Epidermal melanocyte (primary cell): ENCODE data around the gene PHF12.
"Not testable (repeated sequence)": the region's sequence is repeated elsewhere in the genome, so short reads cannot be mapped to it uniquely, and the experiment has no call there.

Experiments
- DNase-seq: peaks from one replicate; pipeline ENCODE4 v3.0.0; 2011; ENCODE audit warnings: low spot score; ENCODE audit not compliant: insufficient read length

PHF12 gene

DNA sequence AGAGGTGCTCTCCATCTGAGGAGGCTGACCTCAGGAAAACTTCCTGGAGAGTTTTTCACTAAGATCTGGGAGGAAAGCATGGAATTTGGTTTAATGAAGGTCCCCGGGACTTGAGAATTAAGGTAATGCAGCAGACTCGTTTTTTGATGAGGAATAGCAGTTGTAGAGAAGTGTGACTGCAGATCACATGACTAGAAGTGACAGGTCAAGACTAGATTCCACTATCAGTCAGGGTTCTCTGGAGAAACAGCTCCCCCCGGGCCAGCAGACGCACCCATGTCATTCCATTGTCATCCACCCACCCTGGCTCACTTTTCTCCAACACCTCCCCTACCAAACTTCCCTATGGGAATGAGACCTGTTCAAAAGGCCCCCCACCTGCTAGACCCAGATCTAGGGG lies 46.5 kb downstream of the PHF12 start:
- DNase-seq, result no peak

DNA sequence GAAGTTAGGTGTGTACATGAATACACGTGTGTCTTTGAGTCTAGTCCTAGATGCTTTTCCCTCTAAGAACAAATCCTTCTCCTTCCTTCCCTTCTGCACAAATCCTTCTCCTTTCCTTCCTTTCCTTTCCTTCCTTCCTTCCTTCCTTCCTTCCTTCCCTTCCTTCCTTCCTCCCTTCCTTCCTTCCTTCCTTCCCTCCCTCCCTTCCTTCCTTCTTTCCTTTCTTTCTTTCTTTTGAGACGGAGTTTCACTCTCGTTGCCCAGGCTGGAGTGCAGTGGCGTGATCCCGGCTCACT lies 47.8 kb downstream of the PHF12 start:
- DNase-seq, result not testable (repeated sequence)

- peak; percentile 71 for DNase-seq
Measured at GRCh38 chr17:28902819-28903545, 48.3 kb downstream of the PHF12 start, which contains the start of gene DHRS13. Gene DHRS13 (minus strand): TSS chr17:28903079. CDS start chr17:28902944, 135 bp downstream.

DNA sequence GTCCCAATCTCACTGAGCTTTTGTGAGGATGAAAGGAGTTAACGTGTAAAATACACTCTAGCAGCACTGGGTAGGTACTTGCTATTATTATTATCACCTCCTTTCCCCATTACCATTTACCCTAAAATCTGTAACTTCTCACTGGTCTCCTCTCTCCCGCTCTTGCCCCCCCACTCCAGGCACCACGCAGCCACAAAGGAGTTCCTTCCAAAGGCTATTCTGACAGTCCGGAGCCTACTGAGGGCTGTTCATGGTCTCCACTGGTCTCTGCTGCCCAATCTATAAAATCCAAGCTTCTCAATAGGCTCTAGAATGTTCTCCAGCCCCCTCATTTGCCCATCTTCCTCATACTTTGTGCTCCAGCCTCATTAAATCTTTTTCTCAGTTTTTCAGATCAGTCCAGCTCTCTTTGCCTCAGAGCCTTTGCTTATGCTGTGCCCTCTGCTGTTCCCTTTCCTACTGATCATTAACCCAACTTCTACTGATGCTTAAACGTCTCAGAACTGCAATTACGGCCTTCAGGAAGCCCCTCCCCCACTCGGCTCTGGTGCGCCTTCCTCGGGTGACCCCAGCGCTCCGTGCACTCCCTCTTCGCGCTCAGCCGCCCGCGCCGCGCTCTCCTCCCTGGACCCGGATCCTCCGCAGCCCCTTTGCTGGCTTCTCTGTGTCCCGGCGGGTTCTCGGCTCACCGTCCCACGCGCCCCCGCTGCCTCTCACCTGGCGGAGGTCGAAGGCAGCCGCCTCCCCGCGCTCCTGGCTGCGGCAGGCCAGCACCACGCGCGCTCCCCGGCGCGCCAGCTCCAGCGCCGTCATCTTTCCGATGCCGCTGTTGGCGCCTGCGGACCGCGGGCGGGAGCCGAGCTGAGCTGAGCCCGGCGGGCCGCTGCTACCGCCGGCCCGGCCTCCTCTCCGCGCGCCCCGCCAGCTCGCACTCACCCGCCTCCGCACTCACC lies 49.2 kb downstream of the PHF12 start:
- DNase-seq, result no peak

GRCh38 chr17:28900986-28901726 lies 50.2 kb downstream of the PHF12 start:
- DNase-seq, result no peak

DNA sequence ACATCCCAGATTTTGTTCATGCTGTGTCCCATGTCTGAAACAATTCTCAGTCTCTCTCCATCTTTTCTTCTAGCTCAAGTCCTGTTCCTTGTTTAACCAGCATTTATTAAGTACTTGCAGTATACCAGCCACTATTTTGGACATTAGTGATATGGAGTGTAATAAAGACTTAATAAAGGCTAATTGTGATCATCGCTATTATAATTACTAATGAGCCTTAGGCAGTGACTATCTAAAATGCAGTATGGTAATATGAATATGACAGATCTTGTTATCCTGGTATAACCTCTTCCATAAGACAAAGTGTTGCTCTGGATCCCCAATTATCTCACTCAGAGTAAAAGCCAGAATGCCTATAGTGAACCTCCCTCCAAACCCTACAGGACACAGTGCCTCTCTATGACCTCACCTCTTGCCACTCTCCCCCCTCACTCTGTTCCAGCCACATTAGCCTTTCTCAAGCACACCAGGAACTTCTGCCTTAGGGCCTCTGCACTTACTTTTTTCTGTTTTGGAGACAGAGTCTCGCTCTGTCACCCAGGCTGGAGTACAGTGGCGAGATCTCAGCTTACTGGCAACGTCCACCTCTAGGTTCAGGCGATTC lies 52.0 kb downstream of the PHF12 start:
- DNase-seq, result no peak

DNA sequence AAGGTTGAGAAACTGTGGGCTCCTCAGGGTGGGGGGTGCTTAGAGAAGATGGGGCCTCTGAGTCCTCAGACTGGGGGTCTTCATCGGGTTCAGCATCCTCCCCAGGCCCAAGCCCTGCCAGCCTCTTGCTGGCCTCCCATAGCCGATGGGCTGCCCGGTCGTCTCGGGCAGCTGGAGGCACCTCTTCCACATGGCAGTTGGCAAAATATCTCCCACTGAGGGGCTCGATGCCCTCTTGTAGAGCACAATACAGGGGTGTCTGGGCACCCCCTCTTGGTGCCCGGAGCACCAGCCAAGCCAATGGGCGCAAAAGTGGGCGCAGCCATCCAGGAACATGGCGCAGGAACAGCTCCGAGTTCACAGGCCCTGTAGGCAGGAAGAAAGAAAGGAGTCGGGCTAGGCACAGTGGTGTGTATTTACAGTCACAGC lies 52.8 kb downstream of the PHF12 start:
- DNase-seq, result no peak

DNA sequence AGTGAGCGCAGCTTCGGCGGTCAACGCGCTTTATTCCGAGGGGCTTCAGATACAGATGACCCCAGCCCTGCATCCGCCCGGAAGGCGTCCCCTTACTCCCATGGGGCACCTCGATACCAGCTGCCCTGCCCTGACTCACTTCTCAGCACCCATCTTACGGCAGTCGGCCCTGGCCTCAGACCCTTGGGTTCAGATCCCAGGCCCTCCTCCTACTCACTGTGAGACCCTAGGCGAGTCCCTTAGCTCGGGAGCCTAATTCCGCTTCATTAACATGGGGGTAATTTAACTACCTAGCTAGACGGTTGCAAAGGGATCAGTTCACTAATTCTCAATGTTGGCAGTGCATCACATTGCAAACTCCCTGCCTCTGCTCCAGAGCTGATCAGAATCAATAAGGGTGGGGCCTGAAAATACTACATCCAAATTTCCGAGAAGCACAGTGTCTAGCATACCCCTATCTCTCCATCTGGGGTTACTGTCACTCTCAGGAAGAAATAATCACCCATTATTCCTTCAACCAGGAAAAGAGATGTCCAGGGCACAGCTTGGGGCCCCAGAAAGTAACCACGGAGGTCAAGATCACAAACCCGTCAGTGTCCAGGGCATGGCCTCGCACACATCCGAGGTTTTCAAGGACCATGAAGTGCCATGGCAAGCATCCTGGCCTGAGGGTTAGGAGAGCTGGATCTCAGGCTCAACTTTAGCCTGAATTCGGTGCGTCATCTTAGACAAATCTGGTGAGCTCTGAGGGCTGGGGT lies 53.4 kb downstream of the PHF12 start:
- no peak for DNase-seq

GRCh38 chr17:28896884-28897768 lies 54.2 kb downstream of the PHF12 start, which contains the start of gene FLOT2:
Gene FLOT2 (minus strand): TSS chr17:28897733. CDS start chr17:28897574, 159 bp downstream.
- DNase-seq, result peak; percentile 39

GRCh38 chr17:28896491-28896883 lies 54.8 kb downstream of the PHF12 start:
- no peak for DNase-seq

GRCh38 chr17:28895794-28896447 lies 55.4 kb downstream of the PHF12 start:
- no peak for DNase-seq

- DNase-seq, result not testable (repeated sequence)
Measured at GRCh38 chr17:28893248-28894183, 57.8 kb downstream of the PHF12 start.

DNA sequence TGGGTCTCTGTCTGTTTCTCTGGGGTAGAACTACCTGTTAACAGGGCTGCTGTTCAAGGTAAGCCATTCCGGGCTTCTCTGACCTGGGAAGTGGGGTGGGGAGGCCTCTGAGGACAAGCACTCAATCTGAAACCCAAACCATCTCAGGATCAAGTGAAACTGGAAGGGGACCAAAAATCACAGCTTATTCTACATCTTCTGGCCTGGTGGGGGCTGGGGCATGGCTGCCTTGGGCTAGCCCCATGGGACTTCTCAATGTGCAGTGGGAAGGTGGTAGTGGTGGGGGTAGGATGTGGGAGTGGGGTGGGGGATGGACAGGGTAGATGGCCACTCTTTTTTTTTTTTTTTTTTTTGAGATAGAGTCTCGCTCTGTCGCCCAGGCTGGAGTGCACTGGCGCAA lies 59.3 kb downstream of the PHF12 start:
- DNase-seq, result no peak

DNA sequence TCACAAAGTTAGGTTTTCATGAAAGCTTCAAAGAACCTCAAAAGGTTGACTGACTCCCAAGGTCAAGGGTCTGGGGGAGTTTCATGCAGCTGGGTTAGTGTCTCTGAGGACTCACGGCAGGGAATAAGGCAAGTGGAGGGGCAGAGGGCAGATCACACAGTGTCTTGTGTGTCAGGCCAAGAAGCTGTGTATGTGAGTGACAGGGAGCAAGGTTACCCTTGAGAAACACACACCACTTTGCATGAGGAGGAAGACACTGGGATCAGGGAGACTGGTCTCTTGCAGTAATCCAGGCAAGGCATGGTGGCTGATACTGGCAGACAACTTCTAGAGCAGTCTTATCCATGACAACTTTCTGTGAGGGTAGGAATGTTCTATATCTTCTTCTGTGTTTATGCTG lies 60.1 kb downstream of the PHF12 start:
- no peak for DNase-seq

- no peak for DNase-seq
Measured at GRCh38 chr17:28889996-28890395, 61.3 kb downstream of the PHF12 start.

GRCh38 chr17:28888832-28889231 lies 62.5 kb downstream of the PHF12 start:
- DNase-seq, result no peak

GRCh38 chr17:28887871-28888471 lies 63.3 kb downstream of the PHF12 start:
- no peak for DNase-seq

DNA sequence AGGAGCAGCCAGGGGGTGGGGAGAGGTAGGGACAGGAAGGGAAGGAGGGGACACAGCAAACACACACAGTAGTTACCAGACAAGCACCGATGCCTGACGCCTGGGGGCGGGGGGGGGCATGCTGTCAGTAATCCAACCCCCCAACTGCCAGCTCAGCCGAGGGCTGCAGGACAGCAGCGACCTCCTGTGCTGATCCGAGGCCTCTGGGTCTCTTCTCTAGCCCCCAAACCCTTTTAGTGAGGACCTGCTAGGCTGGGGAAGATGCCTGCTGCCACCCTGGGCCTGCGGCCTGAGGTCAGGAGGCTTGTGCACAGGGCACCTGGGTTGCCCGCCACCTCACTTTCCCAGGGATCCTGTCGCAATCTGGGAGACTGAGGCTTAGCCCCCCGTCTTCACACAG lies 65.4 kb downstream of the PHF12 start:
- no peak for DNase-seq
